GM21619 (cell line): ENCODE data around the gene CD99.

Source experiments
- ATAC-seq: cut with Tn5 transposase; IDR thresholded peaks from one replicate; pipeline ENCODE4 v1.9.1; 2021; ENCODE audit not compliant: unreplicated experiment

The CD99 gene

DNA sequence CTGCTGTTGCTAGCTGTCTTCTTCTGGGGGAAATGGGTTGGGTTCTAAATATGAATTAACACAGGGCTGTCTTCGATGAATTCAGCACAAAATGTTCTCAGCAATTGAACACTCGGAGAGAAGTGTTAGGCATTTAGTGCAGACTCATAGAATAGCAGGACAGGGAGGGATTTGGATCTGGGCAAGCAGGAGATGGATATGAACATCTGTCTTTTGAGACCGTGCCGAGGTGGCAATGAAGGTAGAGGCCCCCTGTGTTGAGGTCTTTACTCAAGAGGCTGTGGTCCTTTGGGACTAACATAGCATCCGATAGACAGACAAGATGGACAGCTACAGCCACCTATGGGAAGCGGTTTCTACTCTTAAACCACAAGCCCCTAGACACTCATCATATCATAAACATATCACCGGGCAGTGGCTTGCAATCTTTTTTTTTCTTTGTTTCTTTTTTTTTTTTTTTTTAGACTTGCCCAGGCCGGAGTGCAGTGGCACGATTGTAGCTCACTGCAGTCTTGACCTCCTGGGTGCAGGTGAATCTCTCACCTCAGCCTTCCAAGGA, 6.7 kb downstream of the CD99 start:
- ATAC-seq, result peak; percentile 27

DNA sequence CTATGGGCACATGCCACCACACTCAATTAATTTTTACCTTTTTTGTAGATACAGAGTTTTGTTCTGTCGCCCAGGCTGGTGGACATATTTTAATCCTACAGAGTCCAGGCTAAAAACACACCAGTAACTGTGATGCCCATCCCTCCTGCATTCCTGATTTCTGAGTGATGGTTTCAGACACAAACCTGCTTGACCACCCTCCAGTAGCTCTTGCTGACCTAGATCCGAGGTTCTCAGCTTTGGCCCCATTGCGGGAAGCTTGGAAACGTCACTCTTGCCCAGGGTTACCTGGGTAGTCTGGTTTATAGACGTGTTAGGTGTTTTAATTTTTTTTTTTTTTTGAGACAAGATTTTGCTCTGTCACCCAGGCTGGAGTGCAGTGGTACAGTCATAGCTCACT, 7.5 kb downstream of the CD99 start:
- ATAC-seq, result no peak

DNA sequence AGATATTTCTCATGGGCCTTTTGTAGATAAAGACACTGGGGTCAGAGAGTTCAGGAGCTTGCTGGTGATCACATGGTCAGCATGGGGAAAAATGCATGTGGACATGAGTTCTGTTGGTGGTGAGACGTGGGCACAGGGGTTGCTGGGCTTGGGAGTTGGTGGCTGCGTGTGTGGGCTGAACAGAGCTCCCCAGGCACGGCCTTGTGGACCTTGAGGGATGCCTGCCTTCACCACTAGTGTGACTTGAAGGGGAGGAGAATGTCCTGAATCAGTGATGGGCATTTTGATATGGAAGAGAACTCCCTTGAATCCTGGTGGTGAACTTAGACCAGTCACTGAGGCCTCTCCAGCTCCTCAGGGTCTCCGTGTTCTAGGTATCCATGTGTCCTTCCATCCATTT, 8.9 kb downstream of the CD99 start:
- no peak for ATAC-seq

DNA sequence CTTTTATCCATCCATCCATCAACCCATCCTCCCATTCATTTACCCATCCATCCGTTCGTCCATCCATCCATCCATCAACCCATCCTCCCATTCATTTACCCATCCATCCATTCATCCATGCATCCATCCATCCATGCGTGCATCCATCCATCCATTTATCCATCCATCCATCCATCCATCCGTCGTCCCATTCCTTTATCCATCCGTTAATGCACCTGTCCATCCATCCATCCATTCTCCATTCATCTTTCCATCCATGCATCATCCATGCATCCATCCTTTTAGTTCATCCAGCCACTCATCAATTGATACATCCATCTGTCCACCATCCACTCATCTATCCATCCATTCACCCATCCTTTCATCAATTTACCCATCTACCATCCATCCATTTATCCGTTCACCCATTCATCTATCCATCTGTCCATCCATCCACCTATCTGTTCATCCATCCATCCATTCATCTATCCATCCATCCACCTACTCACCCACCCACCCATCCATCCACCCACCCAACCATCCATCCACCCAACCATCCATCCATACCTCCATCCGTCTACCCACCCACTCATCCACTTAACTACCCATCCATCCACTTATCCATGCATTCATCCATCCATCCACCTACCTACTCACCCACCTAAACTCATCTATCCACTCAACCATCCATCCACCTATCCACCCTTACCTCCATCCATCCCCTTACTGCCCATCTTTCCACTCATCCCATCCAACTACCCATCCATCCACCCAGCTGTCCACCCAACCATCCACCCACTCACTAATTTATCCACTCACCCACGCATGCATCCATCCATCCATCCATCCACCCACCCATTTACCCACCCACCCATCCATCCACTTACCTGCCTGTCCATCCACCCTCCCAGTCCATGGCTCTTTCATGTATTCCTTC, 9.6 kb downstream of the CD99 start:
- no peak for ATAC-seq

DNA sequence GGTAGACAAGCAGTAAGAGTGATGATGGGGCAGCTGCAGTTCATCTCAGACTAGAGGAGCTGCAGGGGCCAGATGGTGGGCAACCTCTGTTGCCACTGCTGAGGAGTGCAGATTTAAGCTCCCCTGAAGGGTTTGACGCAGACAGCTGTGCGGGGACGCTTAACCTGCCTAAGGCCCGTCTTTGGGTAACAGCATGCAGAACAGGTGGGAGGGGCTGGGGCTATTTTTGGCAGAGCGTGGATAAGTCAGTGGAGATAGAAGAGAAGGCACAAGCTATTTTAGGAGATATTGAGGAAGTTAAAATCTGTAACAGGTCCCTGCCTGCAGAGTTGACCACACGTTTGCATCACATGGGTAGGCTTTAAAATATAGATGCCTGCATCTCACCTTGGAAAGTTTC, 10.5 kb downstream of the CD99 start:
- no peak for ATAC-seq

DNA sequence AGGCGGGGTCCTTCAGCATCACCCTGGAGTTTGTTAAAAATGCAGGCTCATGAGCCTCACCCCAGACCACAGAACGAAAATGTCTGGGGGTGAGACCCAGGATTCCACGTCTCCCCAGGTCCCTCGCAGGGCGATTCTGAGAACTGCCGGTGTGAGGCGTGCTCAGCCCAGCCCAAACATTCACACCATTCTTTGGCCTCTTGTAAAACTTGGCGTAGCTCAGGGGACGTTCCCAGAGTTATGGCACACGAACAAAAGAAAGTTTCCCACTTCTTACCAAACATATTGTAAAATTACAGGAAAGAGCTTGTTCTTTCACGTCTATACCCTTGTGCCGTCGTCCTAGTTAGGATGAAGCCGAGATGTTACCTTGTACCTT, 12.9 kb downstream of the CD99 start:
- no peak for ATAC-seq

DNA sequence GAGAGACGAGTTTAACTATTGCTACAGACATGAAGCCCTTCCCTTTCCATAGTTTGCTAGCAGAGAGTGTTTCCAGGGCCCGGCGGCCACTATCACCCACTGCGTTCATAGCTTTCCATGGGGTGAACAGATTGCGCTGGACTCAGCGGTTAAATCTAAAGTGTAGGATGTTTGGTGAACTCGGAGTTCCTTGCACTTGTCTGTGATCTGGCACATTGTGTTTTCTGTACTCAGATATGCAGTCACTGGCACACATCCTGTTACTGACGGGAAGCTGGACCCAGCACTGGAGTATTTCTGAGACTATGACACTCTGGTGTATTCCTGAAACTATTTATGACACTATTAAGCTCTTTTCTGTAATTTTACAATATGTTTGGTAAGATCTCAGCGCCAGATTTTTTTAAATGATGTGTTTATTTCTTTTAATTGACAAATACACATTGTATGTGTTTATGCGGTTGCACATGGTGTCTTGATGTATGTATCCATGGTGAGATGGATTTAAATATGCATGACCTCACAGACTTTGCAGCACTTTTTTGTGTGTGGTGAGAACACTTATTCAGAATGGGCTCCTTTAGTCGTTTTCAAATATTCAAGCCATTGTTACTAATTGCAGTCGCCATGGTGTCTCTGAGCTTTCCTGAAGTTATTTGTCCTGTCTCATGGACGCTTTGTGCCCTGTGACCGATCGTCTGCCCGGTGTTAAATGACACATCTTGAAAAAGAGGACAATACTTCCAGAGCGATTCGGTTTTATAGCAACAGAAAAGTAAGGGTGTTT, 14.1 kb downstream of the CD99 start:
- ATAC-seq, result no peak

DNA sequence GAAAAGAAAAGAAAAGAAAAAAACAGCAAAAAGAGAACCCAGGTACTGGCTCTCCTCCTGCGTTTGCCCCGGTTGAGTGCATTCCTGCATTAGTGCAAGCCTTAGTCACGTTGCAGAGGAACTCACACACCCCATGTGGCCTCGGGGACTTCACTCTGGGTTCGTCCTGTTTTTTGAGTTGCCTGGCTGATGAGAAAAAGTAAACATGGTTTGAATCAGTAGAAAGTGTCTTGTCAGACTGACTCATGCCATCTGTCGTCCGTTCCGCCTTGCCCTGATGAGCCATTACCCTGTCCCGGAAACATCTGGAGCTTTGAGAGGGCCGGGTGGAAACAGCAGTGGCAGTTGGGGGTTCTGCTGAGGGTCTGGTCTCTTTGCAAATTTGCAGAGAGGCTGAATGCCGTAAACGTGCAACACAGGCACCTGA, 16.3 kb downstream of the CD99 start:
- peak; percentile 94 for ATAC-seq

DNA sequence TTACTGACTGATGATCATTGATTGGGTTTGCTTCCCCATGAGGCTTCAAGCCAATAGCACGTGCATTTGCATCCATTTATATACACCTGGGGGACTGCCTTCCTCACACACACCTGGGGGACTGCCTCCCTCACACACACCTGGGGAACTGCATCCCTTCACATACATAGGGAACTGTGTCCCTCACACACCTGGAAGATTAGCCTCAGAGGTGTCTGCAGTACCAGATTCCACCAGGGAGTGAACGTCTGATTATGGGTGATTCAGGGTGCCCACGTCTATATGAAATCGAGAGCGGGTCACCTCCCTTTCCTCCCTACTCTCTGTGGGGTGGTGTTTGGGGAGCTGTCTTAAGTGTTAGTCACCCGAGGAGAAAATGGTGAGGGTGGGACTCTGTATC, 16.9 kb downstream of the CD99 start:
- ATAC-seq, result no peak

DNA sequence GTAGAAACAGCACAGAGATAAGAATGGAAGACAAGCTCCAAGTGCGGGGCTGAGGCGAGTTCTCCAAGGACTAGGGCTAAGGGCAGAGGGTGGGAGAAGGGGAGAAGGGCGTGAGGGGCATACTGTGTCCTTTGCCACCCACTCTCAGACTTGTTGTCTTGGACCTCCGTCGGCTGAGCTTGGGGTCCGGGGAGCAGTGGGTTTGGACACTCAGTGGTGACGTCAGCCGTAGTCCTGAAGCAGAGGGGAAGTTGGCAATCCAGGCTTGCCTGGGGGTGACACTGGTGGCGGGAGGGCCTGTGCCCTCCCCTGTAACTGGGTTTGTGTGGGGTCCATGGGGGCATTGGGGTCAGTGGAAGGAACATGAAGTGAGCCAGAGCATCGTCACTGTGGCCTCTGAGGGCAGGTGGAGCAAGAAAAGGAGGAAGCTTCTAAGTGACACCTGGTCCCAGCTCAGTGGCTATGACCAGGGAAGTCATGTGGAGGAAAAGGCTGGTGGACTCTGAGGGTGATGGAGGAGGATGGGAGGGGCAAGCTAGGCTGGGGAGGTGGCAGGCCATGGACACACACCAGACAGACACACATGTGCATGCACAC, 17.6 kb downstream of the CD99 start:
- no peak for ATAC-seq

DNA sequence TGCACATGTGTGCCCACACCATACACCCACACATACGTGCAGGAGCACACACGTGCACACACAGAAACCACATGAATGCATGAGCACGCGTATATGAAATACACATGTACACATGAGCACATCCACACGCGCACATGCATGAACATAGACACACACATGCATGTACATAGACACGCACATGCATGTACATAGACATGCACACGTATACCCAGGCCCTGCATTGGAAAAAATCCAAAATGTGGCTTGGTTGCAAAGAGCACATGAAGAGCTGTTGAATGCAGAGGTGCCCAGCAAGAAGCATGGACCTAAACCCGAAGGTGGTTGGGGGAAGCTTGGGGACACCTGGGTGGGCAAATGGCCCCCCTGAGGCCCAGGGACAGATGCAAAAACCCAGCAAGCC, 18.5 kb downstream of the CD99 start:
- ATAC-seq, result no peak

DNA sequence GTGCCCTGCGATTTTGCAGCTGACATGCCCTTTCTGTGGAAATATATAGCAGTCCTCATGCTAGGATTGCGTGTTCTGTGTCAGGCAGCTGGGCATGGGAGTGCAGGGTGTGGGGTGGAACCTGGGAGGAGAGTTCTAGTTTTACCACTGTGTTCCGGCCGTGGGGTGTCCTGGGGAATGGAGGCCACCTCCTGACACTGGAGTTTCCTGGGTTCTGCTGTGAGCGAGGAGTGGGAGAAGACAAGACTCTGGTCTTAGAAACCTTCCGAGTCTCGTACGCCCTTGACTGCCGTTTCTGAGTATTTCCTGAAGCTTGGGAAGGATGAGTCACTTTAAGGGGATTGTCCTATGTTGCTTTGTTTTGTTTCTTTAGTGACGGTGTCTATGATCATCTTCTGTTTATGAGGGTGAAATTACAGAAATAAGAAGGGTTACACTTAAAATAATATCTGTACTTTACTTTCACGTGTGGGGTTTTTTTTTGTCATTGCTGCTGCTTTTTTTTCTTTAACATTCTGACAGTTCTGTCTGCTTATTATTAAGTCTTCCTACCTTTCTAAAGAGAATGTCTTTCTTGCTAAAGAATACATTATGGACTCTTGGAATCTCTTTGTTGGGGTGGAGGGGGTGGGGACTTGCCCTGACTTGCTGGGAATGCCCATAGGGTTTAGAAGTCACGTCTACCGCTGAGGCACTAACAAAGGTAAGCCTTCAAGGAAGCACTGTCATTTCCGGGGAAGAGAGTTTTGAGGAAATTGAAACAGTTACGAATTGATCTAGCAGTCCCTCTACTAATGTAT, 19.1 kb downstream of the CD99 start:
- ATAC-seq, result no peak

DNA sequence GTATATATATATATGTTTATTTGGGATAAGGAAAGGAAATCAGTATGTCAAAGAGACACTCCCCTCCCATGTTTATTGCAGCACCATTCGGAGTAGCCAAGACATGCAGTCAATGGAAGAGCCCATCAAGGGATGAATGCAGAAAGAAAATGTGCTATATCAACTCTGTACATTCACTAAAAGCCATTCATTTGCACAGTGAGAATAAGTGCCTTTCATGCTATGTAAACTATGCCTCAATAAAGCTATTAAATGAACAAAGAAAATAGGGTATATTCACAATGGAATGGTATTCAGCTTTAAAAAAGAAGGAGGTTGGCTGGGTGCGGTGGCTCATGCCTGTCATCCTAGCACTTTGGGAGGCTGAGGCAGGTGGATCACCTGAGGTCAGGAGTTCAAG, 20.3 kb downstream of the CD99 start:
- no peak for ATAC-seq

DNA sequence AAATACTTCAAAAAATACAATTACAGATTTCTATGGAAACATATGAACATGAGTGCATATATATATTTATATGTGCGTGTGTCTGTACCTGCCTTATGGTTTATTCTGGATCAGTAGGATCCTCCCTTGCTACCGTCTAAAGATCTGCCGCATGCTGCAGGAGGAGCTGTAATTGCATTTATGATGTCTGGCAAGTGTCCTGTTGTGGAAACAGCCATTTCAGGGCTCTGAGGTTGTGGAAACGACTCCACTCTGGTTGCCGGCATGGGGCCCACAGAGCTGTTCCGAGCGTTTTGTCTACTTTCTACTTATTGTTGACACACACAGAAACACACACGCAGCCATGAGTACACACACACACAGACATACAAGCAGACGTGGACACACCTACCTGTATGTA, 21.3 kb downstream of the CD99 start:
- ATAC-seq, result no peak

DNA sequence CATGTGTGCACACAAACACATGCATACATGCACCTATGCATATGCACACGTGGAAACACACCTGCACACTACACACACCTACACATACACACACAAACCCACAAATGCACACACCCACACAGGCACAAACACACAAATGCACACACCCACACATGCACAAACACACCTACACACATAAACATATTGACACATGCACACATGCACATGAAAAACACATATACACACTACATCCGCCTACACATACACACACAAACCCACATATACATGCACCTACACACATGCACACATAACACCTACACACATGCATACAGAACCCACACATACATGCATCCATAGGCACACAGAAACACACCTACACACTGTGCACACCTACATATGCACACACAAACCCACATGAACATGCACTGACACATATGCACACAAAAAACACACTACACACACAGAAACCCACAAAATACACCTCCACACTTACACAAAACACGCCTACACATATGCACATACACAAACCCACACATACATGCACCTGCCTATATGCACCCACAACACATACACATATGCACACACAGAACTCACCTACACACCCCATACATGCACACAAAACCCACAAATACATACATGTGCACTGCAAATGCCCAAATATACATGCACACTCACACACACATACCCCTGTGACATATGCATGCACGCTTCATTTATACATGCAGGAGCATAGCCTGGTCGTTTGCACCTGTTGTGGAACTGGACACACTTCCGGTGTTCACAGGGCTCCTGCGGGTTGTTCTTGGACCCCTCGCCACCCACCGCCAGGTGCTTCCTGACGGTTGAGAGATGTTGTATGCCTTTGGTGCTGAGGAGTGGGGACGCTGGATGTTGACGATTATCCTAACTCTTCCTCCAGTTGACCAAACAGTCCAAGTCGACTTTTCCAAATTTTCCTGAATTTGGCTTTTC, 22.1 kb downstream of the CD99 start:
- no peak for ATAC-seq

DNA sequence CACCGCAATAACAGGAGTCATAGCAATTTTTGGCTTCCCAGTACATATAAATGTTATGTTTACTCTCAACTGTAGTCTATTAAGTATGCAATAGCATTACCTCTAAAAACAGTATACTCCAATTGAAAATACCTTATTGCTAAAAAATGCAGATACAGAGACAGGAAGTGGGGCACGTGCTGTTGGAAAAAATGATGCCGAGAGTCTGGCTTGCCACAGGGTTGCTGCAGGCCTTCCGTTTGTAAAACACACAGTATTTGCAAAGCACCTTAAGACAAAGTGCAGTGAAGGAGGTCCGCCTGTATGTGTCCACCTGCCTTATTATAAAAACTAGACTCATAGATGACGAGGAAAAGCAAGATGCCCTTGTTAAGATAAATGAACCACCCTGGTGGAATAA, 23.5 kb downstream of the CD99 start:
- no peak for ATAC-seq

DNA sequence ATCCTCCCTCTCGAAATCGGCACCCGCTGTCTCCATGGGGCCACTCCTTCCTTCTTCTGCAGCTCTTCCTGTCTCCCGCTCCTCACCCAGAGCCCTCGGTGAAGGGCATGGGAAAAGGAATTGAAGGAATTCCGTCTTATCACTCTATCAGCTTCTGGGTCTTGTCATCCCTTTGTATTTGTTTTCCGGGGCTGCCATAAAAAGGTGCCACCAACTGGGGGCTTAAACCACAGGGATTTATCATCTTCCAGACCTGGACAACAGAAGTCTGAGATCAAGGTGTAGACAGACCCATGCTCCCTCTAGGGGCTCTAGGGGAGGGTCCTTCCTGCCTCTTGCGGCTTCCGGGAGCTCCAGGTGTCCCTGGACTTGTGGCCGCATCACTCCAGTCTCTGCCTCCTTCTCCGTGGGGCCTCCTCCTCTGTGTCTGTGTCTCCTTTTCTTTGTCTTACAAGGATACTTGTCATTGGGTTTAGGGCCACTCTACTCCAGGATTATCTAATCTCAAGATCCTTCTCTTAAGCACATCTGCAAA, 24.0 kb downstream of the CD99 start:
- no peak for ATAC-seq

DNA sequence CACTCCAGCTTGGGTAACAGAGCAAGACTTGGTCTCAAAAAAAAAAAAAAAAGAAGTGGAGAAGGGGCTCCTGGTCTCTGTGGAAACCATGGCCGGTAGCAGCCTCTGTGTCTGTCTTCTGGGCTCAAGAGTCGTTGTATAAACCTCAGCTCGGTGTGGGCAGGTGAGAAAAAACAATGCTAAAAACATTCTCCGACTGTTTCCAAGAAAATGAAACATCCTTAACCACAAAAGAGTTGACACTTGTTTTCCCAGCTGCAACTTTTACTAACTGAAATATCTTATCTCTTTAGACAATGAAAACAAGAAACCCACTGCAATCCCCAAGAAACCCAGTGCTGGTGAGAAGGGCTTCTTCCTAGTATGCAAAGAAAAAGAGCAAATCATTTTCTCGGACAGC, 26.2 kb downstream of the CD99 start:
- ATAC-seq, result no peak

DNA sequence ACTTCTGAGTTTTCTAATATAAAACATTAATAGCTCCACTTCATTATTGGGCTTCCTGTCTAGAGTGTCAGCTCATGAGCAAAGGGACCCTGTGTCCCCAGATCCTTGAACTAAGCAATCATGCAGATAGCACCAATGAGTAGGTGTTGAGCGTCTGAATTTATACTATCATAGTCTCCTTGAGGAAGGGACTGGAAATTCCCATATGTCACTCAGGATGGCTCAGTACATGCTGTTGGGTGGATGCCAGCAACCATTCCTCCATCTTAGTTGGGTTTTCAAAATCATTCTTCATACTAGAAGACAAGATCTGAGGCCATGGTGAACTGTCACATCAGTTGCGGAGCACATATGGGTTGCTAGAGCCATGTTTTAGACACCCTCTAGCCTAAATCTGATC, 27.7 kb downstream of the CD99 start:
- ATAC-seq, result no peak
